GM12864 (cell line): ENCODE results near the gene IRS2.

Source experiments
- DNase-seq: peaks from one replicate; pipeline ENCODE4 v3.0.0-alpha.2; 2011; ENCODE audit warnings: low read depth
- H3K4me3 ChIP-seq: 2 replicates; pipeline ENCODE4 v1.5.1; 2011; ENCODE audit warnings: mild to moderate bottlenecking, low read depth, low read length, control low read depth
- TF ChIP-seq, protein P1 (sequence below): IDR thresholded peaks from 2 replicates; pipeline ENCODE4 v1.5.1; 2011; ENCODE audit warnings: low read depth, mild to moderate bottlenecking, moderate library complexity, low read length, control low read depth, inconsistent platforms; ENCODE audit errors: missing control alignments

Gene IRS2

GRCh38 chr13:109780845-109781383 is 5.5 kb downstream of the IRS2 start:
- no peak overlapping the region for H3K4me3 ChIP-seq
- TF ChIP-seq, protein P1, sequence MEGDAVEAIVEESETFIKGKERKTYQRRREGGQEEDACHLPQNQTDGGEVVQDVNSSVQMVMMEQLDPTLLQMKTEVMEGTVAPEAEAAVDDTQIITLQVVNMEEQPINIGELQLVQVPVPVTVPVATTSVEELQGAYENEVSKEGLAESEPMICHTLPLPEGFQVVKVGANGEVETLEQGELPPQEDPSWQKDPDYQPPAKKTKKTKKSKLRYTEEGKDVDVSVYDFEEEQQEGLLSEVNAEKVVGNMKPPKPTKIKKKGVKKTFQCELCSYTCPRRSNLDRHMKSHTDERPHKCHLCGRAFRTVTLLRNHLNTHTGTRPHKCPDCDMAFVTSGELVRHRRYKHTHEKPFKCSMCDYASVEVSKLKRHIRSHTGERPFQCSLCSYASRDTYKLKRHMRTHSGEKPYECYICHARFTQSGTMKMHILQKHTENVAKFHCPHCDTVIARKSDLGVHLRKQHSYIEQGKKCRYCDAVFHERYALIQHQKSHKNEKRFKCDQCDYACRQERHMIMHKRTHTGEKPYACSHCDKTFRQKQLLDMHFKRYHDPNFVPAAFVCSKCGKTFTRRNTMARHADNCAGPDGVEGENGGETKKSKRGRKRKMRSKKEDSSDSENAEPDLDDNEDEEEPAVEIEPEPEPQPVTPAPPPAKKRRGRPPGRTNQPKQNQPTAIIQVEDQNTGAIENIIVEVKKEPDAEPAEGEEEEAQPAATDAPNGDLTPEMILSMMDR = no peak
- no peak for DNase-seq

DNA sequence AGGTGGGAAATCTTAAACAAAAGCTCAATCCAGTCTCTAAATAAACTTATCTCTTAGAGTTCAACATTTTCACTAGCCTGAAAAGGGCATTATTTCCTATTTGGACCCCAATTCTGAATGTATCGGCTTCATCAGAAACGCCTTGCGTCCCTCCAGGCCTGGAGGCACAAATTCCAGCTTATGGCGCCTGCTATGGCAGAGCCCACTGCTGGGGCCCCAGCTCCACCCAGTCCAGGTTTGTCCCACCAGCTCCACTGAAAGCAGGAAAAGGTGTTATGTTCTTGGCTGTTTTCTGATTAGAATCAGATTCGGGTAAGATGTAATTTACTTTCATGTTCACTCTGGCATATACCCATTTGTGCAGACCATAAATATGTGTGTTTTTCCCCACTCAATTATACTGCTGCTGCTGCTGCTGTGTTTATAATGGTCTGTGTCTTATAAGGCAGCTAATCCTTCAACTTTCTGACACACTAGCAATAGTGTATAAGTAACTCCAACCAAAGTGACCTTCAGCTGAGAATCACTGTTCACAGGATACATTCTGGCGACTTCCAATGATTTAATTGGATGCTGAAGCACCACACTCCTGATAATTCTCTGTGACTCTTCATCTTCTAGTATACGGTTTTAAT is 6.4 kb downstream of the IRS2 start:
- TF ChIP-seq, protein P1 = no peak
- no peak for DNase-seq
- no peak overlapping the region for H3K4me3 ChIP-seq

- DNase-seq = no peak
- H3K4me3 ChIP-seq = no peak overlapping the region
- TF ChIP-seq, protein P1 = no peak
Measured at GRCh38 chr13:109779074-109779473, 7.3 kb downstream of the IRS2 start.

GRCh38 chr13:109778102-109778542 is 8.3 kb downstream of the IRS2 start:
- H3K4me3 ChIP-seq = no peak overlapping the region
- TF ChIP-seq, protein P1 = no peak
- DNase-seq = no peak

DNA sequence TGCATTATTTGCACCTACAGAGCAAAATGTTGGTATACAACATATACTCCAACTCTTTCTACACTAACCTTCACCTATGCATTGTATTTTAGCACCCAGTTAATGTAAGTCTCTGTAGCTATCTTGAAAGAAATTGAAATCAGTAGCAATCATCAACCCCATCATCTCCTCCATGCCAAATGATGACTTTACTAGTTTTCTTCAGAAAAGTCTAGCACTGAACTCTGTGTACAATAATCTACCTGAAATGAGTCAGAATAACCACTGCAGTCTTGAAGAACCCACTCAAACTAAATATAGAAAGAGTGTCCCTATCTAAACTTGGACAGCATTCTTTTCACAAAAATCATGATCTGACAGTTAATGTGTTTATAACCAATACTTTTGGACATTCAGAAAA is 9.8 kb downstream of the IRS2 start:
- TF ChIP-seq, protein P1 = no peak
- no peak overlapping the region for H3K4me3 ChIP-seq
- no peak for DNase-seq

GRCh38 chr13:109773786-109774185 is 12.6 kb downstream of the IRS2 start:
- no peak overlapping the region for H3K4me3 ChIP-seq
- no peak for DNase-seq
- TF ChIP-seq, protein P1 = no peak

DNA sequence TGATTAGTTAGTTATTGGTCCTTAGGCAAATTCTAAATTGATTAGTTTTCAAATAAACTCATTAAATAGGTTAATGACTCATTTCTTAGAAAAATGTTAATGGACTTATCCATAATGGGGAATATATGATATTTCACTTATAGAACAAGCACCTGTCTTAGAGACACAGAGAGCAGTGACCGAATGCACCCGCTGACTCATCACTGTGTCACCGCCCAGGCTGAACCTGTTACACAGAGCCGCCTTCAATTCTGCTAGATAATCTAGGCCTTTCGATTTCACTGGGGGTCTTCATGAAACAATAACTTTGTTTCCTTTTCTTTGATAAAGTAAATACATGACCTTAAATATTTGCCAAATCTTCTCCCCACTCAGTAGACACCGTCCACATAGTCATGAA is 13.1 kb downstream of the IRS2 start:
- TF ChIP-seq, protein P1 = no peak
- no peak overlapping the region for H3K4me3 ChIP-seq
- DNase-seq = no peak
